C4-2B (cell line): ENCODE data around the gene OR52E2.

Experiments
- CTCF ChIP-seq: fragments of 450-650 bp; conservative IDR thresholded peaks from 2 replicates; pipeline ENCODE4 v1.5.1; 2017; ENCODE audit warnings: mild to moderate bottlenecking
- ZFX ChIP-seq: fragments of 450-650 bp; IDR thresholded peaks from 2 replicates; pipeline ENCODE4 v1.6.1; 2017

GRCh38 chr11:5071799-5072198 is 12.4 kb upstream of the OR52E2 start:
- no peak for TF ChIP-seq CTCF
- no peak for TF ChIP-seq ZFX
